K562 (cell line): ENCODE measurements around the gene PDE3A. TPM values are rescaled to one million over a fixed set of nuclear protein-coding genes. Genes with fewer than 3 reads are reported as not detected.

Experiments
- ATAC-seq: fragments of 200-7000 bp; cut with Tn5 transposase; 3 replicates; pipeline ENCODE4 v1.9.1; 2020; ENCODE audit warnings: moderate library complexity
- BruUV-seq: library from RNA; stranded (reverse); fragments of 400-500 nt; replicated peaks from 2 replicates; lab custom pipeline; 2021; lab: Mats Ljungman, UMichigan
- CTCF ChIA-PET: fragments of 300-600 bp; formaldehyde crosslinking; extraction: SDS; loops from one replicate; lab custom pipeline; 2021; ENCODE audit warnings: low intra/inter-chr PET ratio; lab: Yijun Ruan, JAX
- POLR2A ChIA-PET: fragments of 300-600, 350-650 bp; sonication (Branson Sonifier 250); formaldehyde crosslinking; extraction: SDS; loops from one replicate; lab custom pipeline; 2021; ENCODE audit warnings: antibody characterized with exemption, inconsistent platforms; lab: Yijun Ruan, JAX
- DNase-seq, 4 experiments: peaks; one replicate each; pipeline versions ENCODE4 v3.0.0 to v3.0.0-alpha.2; 2011 to 2018; ENCODE audit warnings: low spot score in 3 of 4, mixed read lengths in 3 of 4; ENCODE audit errors: extremely low read depth in 1 of 4
- FAIRE-seq: peaks from 2 replicates; lab custom pipeline; 2011; peaks lifted over from hg19 to GRCh38; lab: Jason Lieb, UNC
- H2AFZ ChIP-seq: 2 replicates; pipeline ENCODE4 v1.6.0; 2011; ENCODE audit warnings: low read depth, low read length, control low read depth, inconsistent platforms
- H3K27ac ChIP-seq: fragments of 200-600 bp; 3 replicates; pipeline ENCODE4 v1.8.0; 2011; ENCODE audit warnings: low read depth, mild to moderate bottlenecking, control low read depth, inconsistent platforms, low read length, moderate library complexity, mixed read lengths; ENCODE audit errors: extremely low read depth
- H3K27me3 ChIP-seq, 2 experiments: fragments of 300-600 bp in 1 of 2; 2 replicates in 1 of 2; 3 replicates in 1 of 2; pipeline versions ENCODE4 v1.6.0 to v1.8.0; 2011; ENCODE audit warnings: inconsistent platforms in 2 of 2, low read length in 2 of 2, mild to moderate bottlenecking in 1 of 2, mixed read lengths in 1 of 2, moderate library complexity in 1 of 2; ENCODE audit not compliant: control insufficient read depth in 2 of 2, insufficient read depth in 2 of 2
- H3K36me3 ChIP-seq: fragments of 300-600 bp; 3 replicates; pipeline ENCODE4 v1.8.0; 2011; ENCODE audit warnings: mild to moderate bottlenecking, low read length, inconsistent platforms; ENCODE audit not compliant: control insufficient read depth, insufficient read depth
- H3K4me1 ChIP-seq, 2 experiments: fragments of 200-600 bp in 1 of 2; replicated peaks in 1 of 2; 2 replicates in 1 of 2; 3 replicates in 1 of 2; pipeline versions ENCODE4 v1.5.1 to v1.8.0; 2011; ENCODE audit warnings: inconsistent platforms in 2 of 2, low read length in 2 of 2, mild to moderate bottlenecking in 1 of 2, mixed read lengths in 1 of 2, moderate library complexity in 1 of 2; ENCODE audit not compliant: control insufficient read depth in 2 of 2, insufficient read depth in 2 of 2
- H3K4me2 ChIP-seq: 2 replicates; pipeline ENCODE4 v1.6.1; 2011; ENCODE audit warnings: low read length, control low read depth, inconsistent platforms, mixed read lengths; ENCODE audit not compliant: insufficient read depth
- H3K4me3 ChIP-seq: fragments of 200-600 bp; sonication (generic), shearing (Covaris generic); 2 replicates; pipeline ENCODE4 v1.5.1; 2016; ENCODE audit warnings: control low read depth, inconsistent platforms
- H3K79me2 ChIP-seq: fragments of 200-600 bp; 3 replicates; pipeline ENCODE4 v1.8.0; 2011; ENCODE audit warnings: low read length, inconsistent platforms; ENCODE audit not compliant: control insufficient read depth, insufficient read depth
- H3K9ac ChIP-seq, 2 experiments: 2 replicates each; pipeline versions ENCODE4 v1.6.0 to v1.6.1; 2011; ENCODE audit warnings: low read depth in 2 of 2, low read length in 2 of 2, control low read depth in 1 of 2, inconsistent platforms in 1 of 2, mild to moderate bottlenecking in 1 of 2, mixed read lengths in 1 of 2; ENCODE audit not compliant: insufficient read depth in 1 of 2
- H3K9me1 ChIP-seq: one replicate; pipeline ENCODE4 v1.6.0; 2011; ENCODE audit warnings: inconsistent platforms, mild to moderate bottlenecking, low read length, moderate library complexity; ENCODE audit not compliant: control insufficient read depth, insufficient read depth
- H3K9me3 ChIP-seq: replicated peaks from 2 replicates; pipeline ENCODE4 v1.5.1; 2011; ENCODE audit warnings: low read depth, low read length, inconsistent platforms; ENCODE audit not compliant: control insufficient read depth, insufficient read depth
- H4K20me1 ChIP-seq: replicated peaks from 2 replicates; pipeline ENCODE4 v1.6.1; 2011; ENCODE audit warnings: low read length, inconsistent platforms, mixed read lengths; ENCODE audit not compliant: control insufficient read depth, insufficient read depth
- CCAR2 ChIP-seq: fragments of 200-400 bp; formaldehyde crosslinking; IDR thresholded peaks from 2 replicates; pipeline ENCODE4 v1.6.1; 2017; ENCODE audit warnings: mild to moderate bottlenecking, low read depth, low read length
- ESRRA ChIP-seq: fragments of 450-650 bp; IDR thresholded peaks from 2 replicates; pipeline ENCODE4 v1.6.1; 2014; ENCODE audit warnings: low read depth, mild to moderate bottlenecking, moderate library complexity, borderline replicate concordance
- ETV6 ChIP-seq, 3 experiments: fragments of 150-350 bp in 1 of 3; sonication (generic) in 1 of 3; formaldehyde crosslinking in 1 of 3; IDR thresholded peaks; 2 replicates each; pipeline versions ENCODE4 v1.6.1 to v1.8.0; 2014 to 2022; ENCODE audit warnings: borderline replicate concordance in 2 of 3, low read depth in 2 of 3, antibody characterized with exemption in 1 of 3, low read length in 1 of 3, mild to moderate bottlenecking in 1 of 3, missing genetic modification reagents in 1 of 3
- FOXA1 ChIP-seq: fragments of 450-650 bp; IDR thresholded peaks from 2 replicates; pipeline ENCODE4 v1.6.1; 2016; ENCODE audit warnings: mild to moderate bottlenecking, borderline replicate concordance
- HEY1 ChIP-seq: fragments of 250-450 bp; sonication (Bioruptor Pico); IDR thresholded peaks from 2 replicates; pipeline ENCODE4 v1.5.0; 2020; ENCODE audit warnings: mild to moderate bottlenecking, moderate library complexity, borderline replicate concordance
- HINFP ChIP-seq: fragments of 450-650 bp; conservative IDR thresholded peaks from 2 replicates; pipeline ENCODE4 v1.6.1; 2016; ENCODE audit warnings: missing genetic modification characterization, low read depth, mild to moderate bottlenecking, control low read depth, missing compliant biosample characterization
- HNRNPLL ChIP-seq: fragments of 200-400 bp; formaldehyde crosslinking; IDR thresholded peaks from 2 replicates; pipeline ENCODE4 v1.6.1; 2017; ENCODE audit warnings: low read length, low read depth, mild to moderate bottlenecking; ENCODE audit not compliant: poor library complexity, severe bottlenecking
- PRPF4 ChIP-seq: fragments of 200-400 bp; formaldehyde crosslinking; IDR thresholded peaks from one replicate; pipeline ENCODE4 v1.6.1; 2017; ENCODE audit warnings: low read length, low read depth, mild to moderate bottlenecking; ENCODE audit not compliant: insufficient read depth, poor library complexity, severe bottlenecking
- STAG1 ChIP-seq: sonication (generic); formaldehyde crosslinking; IDR thresholded peaks from 2 replicates; pipeline ENCODE4 v1.5.0; 2020; ENCODE audit warnings: missing genetic modification reagents, borderline replicate concordance
- TCF7 ChIP-seq: sonication (generic); IDR thresholded peaks from 2 replicates; pipeline ENCODE4 v1.6.1; 2016; ENCODE audit warnings: antibody characterized with exemption, borderline replicate concordance
- ZNF57 ChIP-seq: fragments of 450-650 bp; formaldehyde crosslinking; IDR thresholded peaks from 2 replicates; pipeline ENCODE4 v1.4.0; 2020; ENCODE audit warnings: mild to moderate bottlenecking, moderate library complexity
- WGBS: fragments of 100-300 bp; shearing (Covaris generic); methylation state at CpG from one replicate; pipeline ENCODE4 v1.1.6; 2016; ENCODE audit warnings: low coverage, mixed read lengths; ENCODE audit not compliant: insufficient coverage; ENCODE audit errors: missing lambda C conversion rate; 5-methylcytosine and 5-hydroxymethylcytosine counted together
- in situ Hi-C: fragments of 300-500 bp; cut with MboI; formaldehyde crosslinking; loops from 4 replicates; pipeline ENCODE4 v1.15.0; 2018; ENCODE audit warnings: inconsistent platforms, mixed read lengths
- intact Hi-C: fragments of 100-400 bp; cut with micrococcal nuclease; formaldehyde crosslinking; loops from 2 replicates; pipeline ENCODE4 v1.14.2; 2022
- polyA plus RNA-seq, 8 experiments: library from polyadenylated mRNA; depleted of rRNA in 4 of 8; stranded (reverse) in 5 of 8; unstranded in 3 of 8; fragments of >200 nt; fragmentation: Nextera tagmentation in 2 of 8; fragmentation: Illumina TruSeq in 1 of 8; extraction: Ambion mirVana in 2 of 8; extraction: Trizol in 1 of 8; gene quantifications; 2 replicates each; pipeline versions ENCODE4 v1.2.1 to v1.2.3, GENCODE V29; 2011 to 2014; ENCODE audit warnings: inconsistent platforms in 1 of 8, missing spikeins in 1 of 8
- total RNA-seq, 7 experiments: library from RNA; depleted of rRNA in 6 of 7; stranded (reverse); fragments of >200 nt in 6 of 7; fragmentation: Illumina TruSeq in 2 of 7; extraction: Trizol in 2 of 7; gene quantifications; 2 replicates each; pipeline versions ENCODE4 v1.2.1 to v1.2.3, GENCODE V29; 2011 to 2021; ENCODE audit warnings: low replicate concordance in 1 of 7

PDE3A gene
- total and polyA plus RNA-seq, 9 of the 15 experiments (the other 6 are each of a cell fraction or from before 2014, with no cell fraction given), result 0.02 TPM; not detected in 8

- Histone ChIP-seq H2AFZ (no peak overlapping the region), H4K20me1 (no peaks in the 10 kb centered on the region), H3K27me3 (no peaks in the 10 kb centered on the region), H3K9me1 (no peaks in the 10 kb centered on the region), H3K9ac (no peak overlapping the region), H3K27ac (no peak overlapping the region), H3K4me2 (no peak overlapping the region), H3K36me3 (no peaks in the 10 kb centered on the region), H3K9me3 (no peaks in the 10 kb centered on the region), H3K79me2 (no peaks in the 10 kb centered on the region), H3K4me3 (no peak overlapping the region), H3K4me1 (no peaks in the 10 kb centered on the region)
- DNase-seq, result no peak
- in situ Hi-C loops, result no loop called here
- WGBS, result 8% methylated on average over 1 of the region's 1 CpG
- ChIA-PET POLR2A (no interaction called here), CTCF (no interaction called here)
- FAIRE-seq, result no peak
- intact Hi-C loops, result no loop called here
- BruUV-seq, result no TSS peak
- TF ChIP-seq HEY1 (CRISPR knock-in tag), result no peak
- no peak for TF ChIP-seq FOXA1
- TF ChIP-seq CCAR2, result no peak
- TF ChIP-seq STAG1 (CRISPR knock-in tag), result no peak
- TF ChIP-seq TCF7, result no peak
- no peak for TF ChIP-seq HNRNPLL
- no peak for TF ChIP-seq HINFP (tag)
- no peak for TF ChIP-seq PRPF4
- no peak for TF ChIP-seq ZNF57 (CRISPR knock-in tag)
- no peak for TF ChIP-seq ETV6 (IDR thresholded peaks at IDR 0.05; ENCODE audit: borderline replicate concordance in 1 of 2, low read depth in 2 of 2, low read length in 1 of 2)
- no peak for TF ChIP-seq ETV6 (CRISPR knock-in tag; IDR thresholded peaks at IDR 0.05; ENCODE audit: borderline replicate concordance)
- no peak for TF ChIP-seq ESRRA
- no peak for ATAC-seq
Measured at GRCh38 chr12:20495997-20496396, 127.7 kb downstream of the PDE3A start.
